Activated naive CD4-positive, alpha-beta T cell treated with anti-CD3 and anti-CD28 coated beads, Interleukin-2, amount 10 ng/mL, durations not matched to agents 7 days and 5 days (primary cell): ENCODE results near the gene NEK7.
"Not testable (repeated sequence)": the region's sequence is repeated elsewhere in the genome, so short reads cannot be mapped to it uniquely, and the experiment has no call there.

Experiments
- CTCF ChIA-PET: fragments of 350-600 bp; sonication (Branson Sonifier 250); formaldehyde crosslinking; loops from one replicate; lab custom pipeline; 2021; ENCODE audit warnings: antibody characterized with exemption; lab: Charles Lee
- DNase-seq: peaks from one replicate; pipeline ENCODE4 v3.0.0-alpha.2; 2020
- H3K27ac Mint-ChIP-seq: one replicate; pipeline ENCODE4 v1.8.0; 2021; ENCODE audit warnings: mild to moderate bottlenecking, moderate library complexity, mixed read lengths
- H3K27me3 Mint-ChIP-seq: one replicate; pipeline ENCODE4 v1.8.0; 2021; ENCODE audit warnings: mild to moderate bottlenecking, mixed read lengths
- H3K36me3 Mint-ChIP-seq: one replicate; pipeline ENCODE4 v1.8.0; 2021; ENCODE audit warnings: mixed read lengths
- H3K4me1 Mint-ChIP-seq: one replicate; pipeline ENCODE4 v1.8.0; 2021; ENCODE audit warnings: mixed read lengths
- H3K4me3 Mint-ChIP-seq: one replicate; pipeline ENCODE4 v1.8.0; 2021; ENCODE audit warnings: mild to moderate bottlenecking, moderate library complexity, mixed read lengths
- H3K9me3 Mint-ChIP-seq: one replicate; pipeline ENCODE4 v1.8.0; 2021; ENCODE audit warnings: mixed read lengths

The NEK7 gene

DNA sequence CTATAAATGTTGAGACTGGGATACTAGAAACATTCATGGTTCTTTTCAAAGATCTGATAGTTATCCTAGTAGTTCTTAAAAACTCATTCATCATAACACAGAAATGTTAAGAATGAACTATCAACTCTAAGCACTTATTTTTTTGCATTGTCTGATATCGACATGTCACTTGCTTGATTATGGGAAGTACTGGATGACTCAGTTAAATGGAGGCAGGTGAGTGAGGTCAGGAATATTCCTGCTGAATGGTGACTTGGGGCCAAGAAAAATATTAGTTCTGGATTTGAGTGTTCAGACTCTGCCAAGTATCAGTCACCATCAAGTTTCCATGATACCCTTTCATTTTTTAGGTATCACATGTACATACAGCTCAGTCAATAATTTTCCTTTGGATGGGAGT lies 63.6 kb downstream of the NEK7 start:
- no peak overlapping the region for H3K4me3 Mint-ChIP-seq
- H3K27me3 Mint-ChIP-seq, result no peaks in the 10 kb centered on the region
- no peak for DNase-seq
- no peaks in the 10 kb centered on the region for H3K4me1 Mint-ChIP-seq
- H3K27ac Mint-ChIP-seq, result no peak overlapping the region
- H3K9me3 Mint-ChIP-seq, result peaks cover 10% of the 10 kb centered on the region
- H3K36me3 Mint-ChIP-seq, result peaks cover 17% of the 10 kb centered on the region
- CTCF ChIA-PET, result no interaction called here

DNA sequence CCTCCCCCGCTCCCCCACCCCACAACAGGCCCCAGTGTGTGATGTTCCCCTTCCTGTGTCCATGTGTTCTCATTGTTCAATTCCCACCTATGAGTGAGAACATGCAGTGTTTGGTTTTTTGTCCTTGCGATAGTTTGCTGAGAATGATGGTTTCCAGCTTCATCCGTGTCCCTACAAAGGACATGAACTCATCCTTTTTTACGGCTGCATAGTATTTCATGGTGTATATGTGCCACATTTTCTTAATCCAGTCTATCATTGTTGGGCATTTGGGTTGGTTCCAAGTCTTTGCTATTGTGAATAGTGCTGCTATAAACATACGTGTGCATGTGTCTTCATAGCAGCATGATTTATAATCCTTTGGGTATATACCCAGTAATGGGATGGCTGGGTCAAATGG lies 70.2 kb downstream of the NEK7 start:
- H3K4me1 Mint-ChIP-seq, H3K9me3 Mint-ChIP-seq, H3K27me3 Mint-ChIP-seq, CTCF ChIA-PET, DNase-seq, H3K4me3 Mint-ChIP-seq, H3K27ac Mint-ChIP-seq: not testable (repeated sequence)
- H3K36me3 Mint-ChIP-seq, result peaks cover 18% of the 10 kb centered on the region

DNA sequence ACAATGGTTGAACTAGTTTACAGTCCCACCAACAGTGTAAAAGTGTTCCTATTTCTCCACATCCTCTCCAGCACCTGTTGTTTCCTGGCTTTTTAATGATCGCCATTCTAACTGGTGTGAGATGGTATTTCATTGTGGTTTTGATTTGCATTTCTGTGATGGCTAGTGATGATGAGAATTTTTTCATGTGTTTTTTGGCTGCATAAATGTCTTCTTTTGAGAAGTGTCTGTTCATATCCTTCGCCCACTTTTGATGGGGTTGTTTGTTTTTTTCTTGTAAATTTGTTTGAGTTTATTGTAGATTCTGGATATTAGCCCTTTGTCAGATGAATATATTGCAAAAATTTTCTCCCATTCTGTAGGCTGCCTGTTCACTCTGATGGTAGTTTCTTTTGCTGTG lies 70.7 kb downstream of the NEK7 start:
- DNase-seq, H3K9me3 Mint-ChIP-seq, CTCF ChIA-PET, H3K27me3 Mint-ChIP-seq, H3K27ac Mint-ChIP-seq, H3K4me3 Mint-ChIP-seq, H3K4me1 Mint-ChIP-seq: not testable (repeated sequence)
- H3K36me3 Mint-ChIP-seq, result peaks cover 19% of the 10 kb centered on the region

DNA sequence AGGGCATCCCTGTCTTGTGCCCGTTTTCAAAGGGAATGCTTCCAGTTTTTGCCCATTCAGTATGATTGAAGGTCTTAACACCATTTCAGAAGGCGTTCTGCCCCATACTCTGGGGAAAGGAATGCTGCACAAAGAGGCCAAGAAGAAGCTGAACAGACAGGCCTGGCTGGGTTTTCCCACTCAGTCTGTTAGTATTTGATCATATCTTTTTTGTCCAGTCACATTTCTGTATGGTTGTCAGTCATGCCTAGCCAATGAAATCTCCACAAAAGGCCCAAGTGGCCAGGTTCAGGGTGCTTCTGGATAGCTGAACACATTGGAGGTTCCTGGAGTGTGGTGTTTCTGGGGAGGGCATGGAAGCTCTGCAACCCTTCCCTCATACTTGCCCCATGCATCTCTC lies 72.1 kb downstream of the NEK7 start:
- Mint-ChIP-seq H3K27me3 (no peaks in the 10 kb centered on the region), H3K36me3 (peaks cover 19% of the 10 kb centered on the region), H3K9me3 (peaks cover 5% of the 10 kb centered on the region), H3K4me1 (no peaks in the 10 kb centered on the region), H3K4me3 (no peak overlapping the region), H3K27ac (no peak overlapping the region)
- CTCF ChIA-PET, result no interaction called here
- DNase-seq, result no peak

DNA sequence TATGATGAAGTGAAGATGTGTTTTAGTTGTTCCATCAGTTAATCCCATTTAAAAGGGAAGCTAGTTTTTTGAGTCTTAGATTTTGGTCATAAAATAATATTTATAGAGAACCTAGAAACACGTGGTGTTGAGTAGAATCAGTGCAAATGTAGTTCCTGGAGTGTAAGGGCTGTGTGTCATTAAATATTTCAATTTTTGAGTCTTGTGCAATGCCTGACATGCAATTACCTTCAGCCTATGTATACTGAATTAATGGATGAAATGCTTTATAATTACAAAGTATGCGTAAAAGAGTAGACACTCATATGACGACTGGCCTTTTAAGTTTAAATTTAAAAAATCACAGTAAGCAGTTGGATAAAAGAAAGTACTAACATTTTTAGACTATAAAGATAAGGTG lies 75.0 kb downstream of the NEK7 start:
- DNase-seq, result no peak
- Mint-ChIP-seq H3K27me3 (no peaks in the 10 kb centered on the region), H3K36me3 (peaks cover 20% of the 10 kb centered on the region), H3K4me3 (no peak overlapping the region), H3K9me3 (peaks cover 5% of the 10 kb centered on the region), H3K27ac (no peak overlapping the region), H3K4me1 (peaks cover 3% of the 10 kb centered on the region)
- CTCF ChIA-PET, result no interaction called here

DNA sequence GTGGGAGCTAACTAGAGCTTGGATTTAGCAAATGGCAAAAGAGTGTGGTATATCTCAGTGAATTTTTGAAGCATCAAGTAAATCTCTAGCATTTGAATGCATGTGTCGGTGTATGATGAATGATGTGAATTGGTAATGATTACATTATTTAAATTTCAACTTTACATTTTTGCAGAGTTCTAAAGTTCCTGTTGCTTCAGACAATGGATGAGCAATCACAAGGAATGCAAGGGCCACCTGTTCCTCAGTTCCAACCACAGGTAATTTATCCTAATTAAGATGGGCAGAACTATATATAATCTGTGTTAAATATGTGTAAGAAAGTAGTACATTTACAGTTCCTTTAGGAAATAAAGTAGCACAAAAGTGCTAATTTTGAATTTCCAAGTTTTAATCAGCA lies 75.6 kb downstream of the NEK7 start:
- H3K27ac Mint-ChIP-seq, result no peak overlapping the region

DNA sequence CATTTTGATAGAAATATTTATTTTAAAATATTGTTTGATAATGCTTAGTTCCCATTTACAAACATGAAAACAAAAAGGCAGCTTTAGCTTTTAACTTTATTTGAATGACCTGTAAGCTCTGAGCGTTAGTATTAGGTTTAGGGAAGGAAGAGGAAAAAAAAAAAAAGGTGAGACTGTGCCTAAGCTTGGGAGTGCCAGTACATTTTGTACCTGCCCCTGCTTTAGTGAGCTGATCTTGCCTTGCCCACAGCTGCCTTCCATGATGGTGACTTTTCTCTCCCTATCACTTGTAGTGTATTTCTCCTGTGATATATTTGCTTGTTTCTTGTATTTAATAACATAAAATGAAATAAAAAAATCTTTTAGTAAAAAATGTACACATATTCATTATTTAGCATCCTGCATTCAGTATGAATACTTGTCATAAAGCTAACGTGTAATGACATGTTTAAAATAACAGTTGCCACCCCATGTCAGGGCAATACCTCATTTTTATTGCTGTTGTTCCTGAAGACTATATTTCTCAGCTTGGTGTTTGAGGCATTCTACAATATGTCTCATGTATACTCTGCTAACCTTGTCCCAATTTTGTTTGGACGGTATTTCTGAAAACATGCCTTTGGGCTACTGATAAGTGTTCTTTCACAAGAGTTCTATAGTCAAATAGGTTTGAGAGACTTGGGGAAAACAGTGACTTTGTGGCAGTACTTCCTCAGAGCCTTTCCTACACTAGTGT lies 76.3 kb downstream of the NEK7 start:
- no peak for DNase-seq
- Mint-ChIP-seq H3K27ac (no peak overlapping the region), H3K36me3 (peaks cover 17% of the 10 kb centered on the region), H3K4me3 (no peak overlapping the region), H3K4me1 (peaks cover 3% of the 10 kb centered on the region), H3K9me3 (peaks cover 3% of the 10 kb centered on the region), H3K27me3 (no peaks in the 10 kb centered on the region)
- CTCF ChIA-PET, result no interaction called here

More for the DNA sequence above, 75.6 kb downstream of the NEK7 start:
- peaks cover 3% of the 10 kb centered on the region for H3K4me1 Mint-ChIP-seq
- CTCF ChIA-PET, result interaction anchor here (0.7 kb wide), 1 partner anchor 26 kb away, joined by 3 read pairs; no protein-coding TSS in a partner anchor
- peaks cover 18% of the 10 kb centered on the region for H3K36me3 Mint-ChIP-seq
- H3K27me3 Mint-ChIP-seq, result no peaks in the 10 kb centered on the region
- DNase-seq, result no peak
- H3K9me3 Mint-ChIP-seq, result peaks cover 3% of the 10 kb centered on the region
- H3K4me3 Mint-ChIP-seq, result no peak overlapping the region

DNA sequence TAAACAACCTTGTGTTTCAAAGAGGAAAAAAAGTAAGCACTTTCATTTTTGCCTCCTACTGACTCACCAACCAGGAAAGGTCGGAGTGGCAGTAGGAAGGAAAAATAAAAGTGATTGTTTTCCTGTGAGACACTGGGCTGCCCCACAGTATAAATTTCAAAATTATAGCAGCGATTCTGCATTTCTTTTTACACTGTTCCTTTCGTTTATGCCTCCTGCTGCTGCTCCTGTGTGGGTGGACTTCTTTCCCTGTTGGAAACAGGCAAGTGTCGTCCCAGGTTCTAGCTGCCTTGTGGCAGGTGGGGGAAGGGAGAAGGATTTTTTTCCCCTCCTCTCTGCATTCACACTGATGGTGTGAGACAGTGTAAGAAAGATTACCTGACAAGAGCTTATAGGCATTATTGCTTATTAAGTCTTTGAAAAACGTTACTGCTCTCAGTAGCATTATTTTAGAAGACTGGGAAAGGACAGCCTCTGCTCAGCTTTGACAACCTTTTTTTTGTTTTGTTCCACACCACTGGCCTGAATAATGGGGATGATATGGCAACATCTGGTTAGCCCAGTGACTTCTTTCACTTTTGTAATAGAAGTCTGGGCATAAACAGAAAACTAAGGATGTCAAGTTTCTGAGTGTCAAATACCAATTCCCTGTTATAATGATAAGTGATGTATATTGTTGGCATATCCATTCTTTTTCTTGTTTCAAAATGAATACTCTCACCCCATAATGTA lies 77.9 kb downstream of the NEK7 start:
- H3K4me1 Mint-ChIP-seq, result peaks cover 3% of the 10 kb centered on the region
- H3K27ac Mint-ChIP-seq, result no peak overlapping the region
- CTCF ChIA-PET, result no interaction called here
- no peak overlapping the region for H3K4me3 Mint-ChIP-seq
- no peak for DNase-seq
- no peaks in the 10 kb centered on the region for H3K27me3 Mint-ChIP-seq
- H3K9me3 Mint-ChIP-seq, result peaks cover 3% of the 10 kb centered on the region
- H3K36me3 Mint-ChIP-seq, result peaks cover 17% of the 10 kb centered on the region

DNA sequence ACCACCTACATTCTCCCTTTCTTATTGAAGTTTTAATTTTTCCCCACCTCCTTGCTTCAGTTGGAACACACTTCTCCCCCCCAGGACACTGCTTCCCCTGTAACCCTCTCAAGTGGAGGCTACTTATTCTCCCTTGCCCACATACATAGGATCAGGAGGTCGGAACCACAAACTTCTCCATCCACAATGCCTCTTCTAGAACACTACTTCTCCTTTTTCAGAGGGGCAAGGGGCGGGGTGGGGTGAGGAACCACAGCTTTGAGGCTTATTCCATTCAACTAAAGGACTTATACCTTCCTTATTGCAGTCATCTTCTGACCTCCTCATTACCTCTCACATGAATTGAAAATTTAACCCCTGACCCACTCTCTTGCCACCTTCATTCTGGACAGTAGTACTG lies 81.3 kb downstream of the NEK7 start:
- Mint-ChIP-seq H3K36me3 (peaks cover 15% of the 10 kb centered on the region), H3K4me1 (peaks cover 7% of the 10 kb centered on the region), H3K9me3 (peaks cover 3% of the 10 kb centered on the region), H3K4me3 (no peak overlapping the region), H3K27me3 (no peaks in the 10 kb centered on the region), H3K27ac (no peak overlapping the region)
- no peak for DNase-seq
- CTCF ChIA-PET, result interaction anchor here (0.6 kb wide), 1 partner anchor 164 kb away, joined by 3 read pairs; no protein-coding TSS in a partner anchor

DNA sequence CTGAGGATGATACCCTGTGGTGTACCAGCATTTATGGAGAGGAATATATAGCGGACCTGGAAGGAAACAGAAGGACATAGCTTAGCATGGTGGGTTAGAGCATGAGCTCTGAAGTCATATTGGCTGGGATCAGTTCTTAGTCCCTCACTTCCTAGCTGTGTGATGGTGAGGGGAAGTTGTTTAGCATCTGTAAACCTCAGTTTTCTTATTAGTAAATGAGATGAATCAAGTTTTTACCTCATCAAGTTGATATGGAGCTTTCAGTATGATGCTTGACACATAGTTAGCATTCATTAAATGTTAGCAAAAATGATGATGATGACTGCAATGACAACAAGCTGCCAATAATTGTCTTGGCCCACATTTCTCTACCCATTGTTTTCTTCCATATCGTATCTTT lies 84.8 kb downstream of the NEK7 start:
- no peak for DNase-seq
- Mint-ChIP-seq H3K36me3 (peaks cover 6% of the 10 kb centered on the region), H3K27me3 (no peaks in the 10 kb centered on the region), H3K9me3 (no peaks in the 10 kb centered on the region), H3K27ac (no peak overlapping the region), H3K4me1 (peaks cover 3% of the 10 kb centered on the region), H3K4me3 (no peak overlapping the region)
- CTCF ChIA-PET, result no interaction called here

DNA sequence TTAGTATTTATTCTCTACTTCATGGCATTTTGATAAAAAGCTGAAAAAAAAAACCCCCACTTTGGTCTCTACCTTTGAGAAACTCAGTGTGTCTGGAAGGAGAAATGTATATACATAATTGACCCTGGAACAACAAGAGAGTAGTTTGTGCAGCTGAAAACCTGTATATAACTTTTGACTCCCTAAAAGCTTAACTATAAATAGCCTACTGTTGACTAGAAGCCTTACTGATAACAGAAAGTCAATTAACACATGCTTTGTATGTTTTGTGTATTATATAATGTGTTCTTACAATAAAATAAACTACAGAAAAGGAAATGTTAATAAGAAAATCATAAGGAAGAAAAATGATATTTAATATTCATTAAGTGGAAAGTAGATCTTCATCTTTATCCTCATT lies 88.0 kb downstream of the NEK7 start:
- CTCF ChIA-PET, result no interaction called here
- H3K36me3 Mint-ChIP-seq, result peaks cover 9% of the 10 kb centered on the region

DNA sequence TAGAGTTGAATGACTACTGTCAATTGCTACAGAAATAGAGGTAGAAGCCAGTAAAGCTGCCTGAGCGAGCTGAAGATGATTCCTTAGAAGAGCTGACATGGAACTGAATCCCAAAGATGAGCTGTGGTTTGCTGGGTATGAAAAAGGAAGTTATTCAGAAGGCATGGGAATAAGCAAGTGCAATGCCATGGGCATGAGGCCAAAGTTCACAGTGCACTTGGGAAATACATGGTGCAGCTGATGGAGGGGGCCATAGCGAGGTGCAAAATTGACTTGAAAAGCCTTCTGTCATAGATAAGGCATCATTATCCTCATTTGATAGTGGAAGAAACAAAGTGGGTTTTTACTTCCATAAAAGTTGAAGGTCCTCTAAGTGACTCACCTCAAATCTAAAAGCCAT lies 88.6 kb downstream of the NEK7 start:
- H3K4me1 Mint-ChIP-seq, result peaks cover 3% of the 10 kb centered on the region
- no peak for DNase-seq
- H3K27me3 Mint-ChIP-seq, result no peaks in the 10 kb centered on the region
- H3K27ac Mint-ChIP-seq, result no peak overlapping the region
- H3K4me3 Mint-ChIP-seq, result no peak overlapping the region
- no peaks in the 10 kb centered on the region for H3K9me3 Mint-ChIP-seq
- CTCF ChIA-PET, result interaction anchor here (0.7 kb wide), 1 partner anchor 215 kb away, joined by 7 read pairs; no protein-coding TSS in a partner anchor
- peaks cover 9% of the 10 kb centered on the region for H3K36me3 Mint-ChIP-seq

More for the DNA sequence above, 88.0 kb downstream of the NEK7 start:
- Mint-ChIP-seq H3K27ac (no peak overlapping the region), H3K4me1 (peaks cover 3% of the 10 kb centered on the region), H3K4me3 (no peak overlapping the region), H3K27me3 (no peaks in the 10 kb centered on the region), H3K9me3 (no peaks in the 10 kb centered on the region)
- no peak for DNase-seq

DNA sequence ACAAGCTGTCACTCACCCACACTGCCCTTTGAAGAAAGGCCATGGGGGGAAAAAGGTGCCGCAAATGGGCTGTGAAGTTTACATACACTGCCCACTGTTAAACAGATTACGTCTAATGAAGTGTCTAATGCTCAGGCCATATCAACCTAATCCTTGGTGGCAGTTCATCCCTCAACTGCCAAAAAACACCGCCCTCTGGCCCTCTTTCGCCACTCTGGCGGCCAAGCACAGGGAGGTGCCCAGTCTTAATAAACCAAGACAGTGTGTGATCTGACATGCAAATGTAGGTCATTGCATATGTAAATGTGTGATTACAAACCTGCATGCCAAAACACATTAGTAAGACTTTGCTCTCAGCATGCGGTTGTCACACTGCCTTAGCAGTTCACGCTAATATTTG lies 89.5 kb downstream of the NEK7 start:
- Mint-ChIP-seq H3K4me3 (no peak overlapping the region), H3K9me3 (no peaks in the 10 kb centered on the region), H3K27me3 (no peaks in the 10 kb centered on the region), H3K27ac (no peak overlapping the region), H3K4me1 (peaks cover 3% of the 10 kb centered on the region), H3K36me3 (peaks cover 9% of the 10 kb centered on the region)
- DNase-seq, result no peak
- CTCF ChIA-PET, result interaction anchor here (0.7 kb wide), 1 partner anchor 216 kb away, joined by 7 read pairs; no protein-coding TSS in a partner anchor

DNA sequence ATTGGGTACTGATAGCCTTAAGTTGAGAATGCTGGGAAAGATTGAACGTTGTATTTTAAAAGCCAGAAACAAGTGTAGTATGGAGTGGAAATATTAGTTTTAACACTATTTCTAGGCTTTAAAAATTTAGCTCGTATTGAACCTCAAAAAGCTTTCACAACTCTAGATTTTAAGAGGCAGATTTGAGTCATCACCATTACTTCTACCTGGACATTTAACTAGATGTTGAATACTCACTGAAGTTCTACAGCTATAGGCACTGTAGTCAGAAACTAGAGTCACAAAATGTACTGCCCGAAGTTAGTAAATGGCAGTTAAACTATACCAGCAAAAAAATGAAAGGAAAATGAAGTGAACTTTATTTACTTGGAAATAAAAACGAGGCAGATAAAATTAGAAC lies 96.5 kb downstream of the NEK7 start:
- no peak overlapping the region for H3K27ac Mint-ChIP-seq
- CTCF ChIA-PET, result no interaction called here

DNA sequence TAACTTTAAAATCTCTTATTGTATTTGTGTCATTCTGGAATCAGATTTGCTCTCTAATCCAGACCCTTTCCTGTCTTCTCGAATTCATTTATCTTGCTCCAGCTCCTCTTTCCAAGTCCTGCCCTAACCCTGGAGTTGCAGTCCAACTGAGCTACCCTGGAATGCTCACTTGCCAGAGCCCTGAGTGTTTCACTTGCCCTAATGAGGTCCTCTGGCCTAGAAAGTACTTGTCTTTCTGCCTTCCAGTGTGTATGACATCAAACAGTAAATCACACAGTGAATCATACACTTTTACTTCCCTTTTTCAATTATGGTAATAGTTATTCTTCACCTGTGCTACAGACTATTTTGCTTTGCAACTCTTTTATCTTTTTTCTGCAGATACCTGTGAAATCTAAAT lies 96.9 kb downstream of the NEK7 start:
- Mint-ChIP-seq H3K27me3 (no peaks in the 10 kb centered on the region), H3K9me3 (peaks cover 2% of the 10 kb centered on the region), H3K4me3 (no peak overlapping the region), H3K36me3 (peaks cover 10% of the 10 kb centered on the region), H3K4me1 (peaks cover 19% of the 10 kb centered on the region), H3K27ac (no peak overlapping the region)
- CTCF ChIA-PET, result no interaction called here
- no peak for DNase-seq

More for the DNA sequence above, 96.5 kb downstream of the NEK7 start:
- no peaks in the 10 kb centered on the region for H3K27me3 Mint-ChIP-seq
- peaks cover 16% of the 10 kb centered on the region for H3K4me1 Mint-ChIP-seq
- no peak for DNase-seq
- H3K9me3 Mint-ChIP-seq, result peaks cover 2% of the 10 kb centered on the region
- peaks cover 10% of the 10 kb centered on the region for H3K36me3 Mint-ChIP-seq
- no peak overlapping the region for H3K4me3 Mint-ChIP-seq
